IPS-15b (cell line): Measurements from ENCODE around the gene PPP1R18.
A peak's percentile ranks its signal among the peaks of the same experiment; 100 is the strongest.

Source experiments
- H3K27me3 ChIP-seq: one replicate; pipeline ENCODE4 v1.6.1; 2013; ENCODE audit warnings: low read length; ENCODE audit not compliant: control insufficient read depth, insufficient read depth
- H3K36me3 ChIP-seq: one replicate; pipeline ENCODE4 v1.6.1; 2013; ENCODE audit warnings: low read length; ENCODE audit not compliant: control insufficient read depth, insufficient read depth
- H3K4me1 ChIP-seq: one replicate; pipeline ENCODE4 v1.6.1; 2013; ENCODE audit warnings: mild to moderate bottlenecking, low read length; ENCODE audit not compliant: control insufficient read depth, insufficient read depth
- H3K4me3 ChIP-seq: one replicate; pipeline ENCODE4 v1.5.1; 2013; ENCODE audit warnings: low read depth, low read length
- H3K9ac ChIP-seq: one replicate; pipeline ENCODE4 v1.6.1; 2013; ENCODE audit warnings: low read depth, mild to moderate bottlenecking, low read length
- H3K9me3 ChIP-seq: one replicate; pipeline ENCODE4 v1.6.1; 2013; ENCODE audit warnings: mild to moderate bottlenecking, low read length; ENCODE audit not compliant: control insufficient read depth, insufficient read depth

PPP1R18 gene

GRCh38 chr6:30684386-30685156 lies 1.9 kb downstream of the PPP1R18 start:
- Histone ChIP-seq H3K27me3 (no peaks in the 10 kb centered on the region), H3K9me3 (no peaks in the 10 kb centered on the region), H3K36me3 (peaks cover 2% of the 10 kb centered on the region), H3K4me1 (peaks cover 36% of the 10 kb centered on the region), H3K4me3 (peak overlapping the region; percentile 48), H3K9ac (peak overlapping the region; percentile 1)

- Histone ChIP-seq H3K4me1 (peaks cover 37% of the 10 kb centered on the region), H3K9me3 (no peaks in the 10 kb centered on the region), H3K36me3 (peaks cover 2% of the 10 kb centered on the region), H3K27me3 (no peaks in the 10 kb centered on the region), H3K9ac (no peak overlapping the region), H3K4me3 (peak overlapping the region; percentile 48)
Measured at GRCh38 chr6:30683980-30684338, 2.5 kb downstream of the PPP1R18 start.

- peak overlapping the region; percentile 48 for H3K4me3 ChIP-seq
- peaks cover 37% of the 10 kb centered on the region for H3K4me1 ChIP-seq
- H3K36me3 ChIP-seq = peaks cover 4% of the 10 kb centered on the region
- H3K9ac ChIP-seq = peak overlapping the region; percentile 60
- no peaks in the 10 kb centered on the region for H3K27me3 ChIP-seq
- H3K9me3 ChIP-seq = no peaks in the 10 kb centered on the region
Measured at GRCh38 chr6:30683183-30683979, 3.1 kb downstream of the PPP1R18 start.

- peak overlapping the region; percentile 60 for H3K9ac ChIP-seq
- peaks cover 33% of the 10 kb centered on the region for H3K4me1 ChIP-seq
- H3K27me3 ChIP-seq = no peaks in the 10 kb centered on the region
- peak overlapping the region; percentile 48 for H3K4me3 ChIP-seq
- H3K9me3 ChIP-seq = no peaks in the 10 kb centered on the region
- H3K36me3 ChIP-seq = peaks cover 4% of the 10 kb centered on the region
Measured at GRCh38 chr6:30682143-30683117, 4.0 kb downstream of the PPP1R18 start.

GRCh38 chr6:30681766-30682142 lies 4.7 kb downstream of the PPP1R18 start:
- H3K9ac ChIP-seq = no peak overlapping the region
- peak overlapping the region; percentile 48 for H3K4me3 ChIP-seq
- peaks cover 9% of the 10 kb centered on the region for H3K36me3 ChIP-seq
- no peaks in the 10 kb centered on the region for H3K9me3 ChIP-seq
- H3K27me3 ChIP-seq = no peaks in the 10 kb centered on the region
- peaks cover 33% of the 10 kb centered on the region for H3K4me1 ChIP-seq

- peaks cover 11% of the 10 kb centered on the region for H3K36me3 ChIP-seq
Measured at GRCh38 chr6:30679765-30680535, 6.5 kb downstream of the PPP1R18 start.

GRCh38 chr6:30678964-30679726 lies 7.3 kb downstream of the PPP1R18 start:
- peaks cover 11% of the 10 kb centered on the region for H3K36me3 ChIP-seq
- no peak overlapping the region for H3K9ac ChIP-seq
- no peaks in the 10 kb centered on the region for H3K9me3 ChIP-seq
- H3K4me3 ChIP-seq = peak overlapping the region; percentile 27
- no peaks in the 10 kb centered on the region for H3K27me3 ChIP-seq
- H3K4me1 ChIP-seq = peaks cover 26% of the 10 kb centered on the region

More at GRCh38 chr6:30679765-30680535, 6.5 kb downstream of the PPP1R18 start:
- no peaks in the 10 kb centered on the region for H3K27me3 ChIP-seq
- no peaks in the 10 kb centered on the region for H3K9me3 ChIP-seq
- H3K4me1 ChIP-seq = peaks cover 29% of the 10 kb centered on the region
- peak overlapping the region; percentile 2 for H3K9ac ChIP-seq
- peak overlapping the region; percentile 8 for H3K4me3 ChIP-seq

GRCh38 chr6:30676660-30677285 lies 9.7 kb downstream of the PPP1R18 start:
- H3K27me3 ChIP-seq = no peaks in the 10 kb centered on the region
- H3K4me3 ChIP-seq = no peak overlapping the region
- H3K9me3 ChIP-seq = no peaks in the 10 kb centered on the region
- peaks cover 9% of the 10 kb centered on the region for H3K4me1 ChIP-seq
- H3K9ac ChIP-seq = no peak overlapping the region
- H3K36me3 ChIP-seq = peaks cover 11% of the 10 kb centered on the region

GRCh38 chr6:30672445-30673253 lies 13.8 kb downstream of the PPP1R18 start, which contains the start of gene DHX16:
TSS of gene DHX16 (minus strand) at chr6:30673006. CDS start at chr6:30672841, 165 bp downstream.
- Histone ChIP-seq H3K9ac (peak within 1 kb of the TSS; percentile 66), H3K27me3 (no peaks in the 10 kb centered on the region), H3K36me3 (peaks cover 15% of the 10 kb centered on the region), H3K9me3 (no peaks in the 10 kb centered on the region), H3K4me3 (peak within 1 kb of the TSS; percentile 95), H3K4me1 (no peaks in the 10 kb centered on the region)
